CD8-positive, alpha-beta memory T cell (primary cell): ENCODE data around the gene KCNH6. TPM values are rescaled to one million over a fixed set of nuclear protein-coding genes. Genes with fewer than 3 reads are reported as not detected.

ENCODE experiments used
- CTCF ChIA-PET: fragments of 350-600 bp; sonication (Branson Sonifier 250); formaldehyde crosslinking; loops from one replicate; lab custom pipeline; 2021; ENCODE audit warnings: antibody characterized with exemption; lab: Charles Lee
- POLR2A ChIA-PET: fragments of 350-600 bp; sonication (Branson Sonifier 250); formaldehyde crosslinking; loops from one replicate; lab custom pipeline; 2021; ENCODE audit warnings: antibody characterized with exemption; lab: Charles Lee
- DNase-seq, 5 donors: peaks; one replicate each; pipeline versions ENCODE4 v3.0.0 to v3.0.0-alpha.2; 2020 to 2022; ENCODE audit warnings: mixed read lengths in 1 of 5
- H3K27ac ChIP-seq: one replicate; pipeline ENCODE4 v1.7.0; 2013; ENCODE audit warnings: low read depth, mild to moderate bottlenecking, low read length, moderate library complexity
- H3K27me3 ChIP-seq: 2 replicates; pipeline ENCODE4 v1.7.0; 2013; ENCODE audit warnings: low read length, mild to moderate bottlenecking; ENCODE audit not compliant: insufficient read depth, poor library complexity, severe bottlenecking
- H3K36me3 ChIP-seq: 2 replicates; pipeline ENCODE4 v1.7.0; 2013; ENCODE audit warnings: mild to moderate bottlenecking, low read length, moderate library complexity; ENCODE audit not compliant: insufficient read depth
- H3K4me1 ChIP-seq: 2 replicates; pipeline ENCODE4 v1.7.0; 2013; ENCODE audit warnings: mild to moderate bottlenecking, low read length, moderate library complexity; ENCODE audit not compliant: insufficient read depth
- H3K4me3 ChIP-seq: 2 replicates; pipeline ENCODE4 v1.7.0; 2013; ENCODE audit warnings: mild to moderate bottlenecking, low read length
- H3K9me3 ChIP-seq: 2 replicates; pipeline ENCODE4 v1.7.0; 2013; ENCODE audit warnings: mild to moderate bottlenecking, low read length
- H3K27ac Mint-ChIP-seq, 8 donors: one replicate each; pipeline ENCODE4 v1.8.0; 2020 to 2021; ENCODE audit warnings: mixed read lengths in 8 of 8, mild to moderate bottlenecking in 6 of 8, inconsistent platforms in 3 of 8, moderate library complexity in 3 of 8
- H3K27me3 Mint-ChIP-seq, 2 donors: one replicate each; pipeline ENCODE4 v1.8.0; 2020 to 2021; ENCODE audit warnings: mixed read lengths in 2 of 2, mild to moderate bottlenecking in 1 of 2, moderate library complexity in 1 of 2
- H3K36me3 Mint-ChIP-seq, 3 donors: one replicate each; pipeline ENCODE4 v1.8.0; 2020 to 2021; ENCODE audit warnings: mixed read lengths in 3 of 3, inconsistent platforms in 1 of 3, mild to moderate bottlenecking in 1 of 3
- H3K4me1 Mint-ChIP-seq, 3 donors: one replicate each; pipeline ENCODE4 v1.8.0; 2020 to 2021; ENCODE audit warnings: mixed read lengths in 3 of 3, inconsistent platforms in 1 of 3, mild to moderate bottlenecking in 1 of 3
- H3K4me3 Mint-ChIP-seq, 7 donors: one replicate each; pipeline ENCODE4 v1.8.0; 2020 to 2021; ENCODE audit warnings: mixed read lengths in 7 of 7, mild to moderate bottlenecking in 6 of 7, moderate library complexity in 4 of 7, inconsistent platforms in 2 of 7
- H3K9me3 Mint-ChIP-seq, 5 donors: one replicate each; pipeline ENCODE4 v1.8.0; 2020 to 2022; ENCODE audit warnings: mixed read lengths in 5 of 5, mild to moderate bottlenecking in 3 of 5, moderate library complexity in 2 of 5, inconsistent platforms in 1 of 5
- polyA plus RNA-seq: library from polyadenylated mRNA; unstranded; fragments of 300-500 nt; fragmentation: Illumina TruSeq; gene quantifications from one replicate; pipeline ENCODE4 v1.2.3, GENCODE V29; 2021
- total RNA-seq, 2 experiments: library from RNA; stranded (reverse); gene quantifications; one replicate each; pipeline ENCODE4 v1.2.3, GENCODE V29; 2021

Gene KCNH6
- total and polyA plus RNA-seq, 3 experiments from 2014 or later: not detected

DNA sequence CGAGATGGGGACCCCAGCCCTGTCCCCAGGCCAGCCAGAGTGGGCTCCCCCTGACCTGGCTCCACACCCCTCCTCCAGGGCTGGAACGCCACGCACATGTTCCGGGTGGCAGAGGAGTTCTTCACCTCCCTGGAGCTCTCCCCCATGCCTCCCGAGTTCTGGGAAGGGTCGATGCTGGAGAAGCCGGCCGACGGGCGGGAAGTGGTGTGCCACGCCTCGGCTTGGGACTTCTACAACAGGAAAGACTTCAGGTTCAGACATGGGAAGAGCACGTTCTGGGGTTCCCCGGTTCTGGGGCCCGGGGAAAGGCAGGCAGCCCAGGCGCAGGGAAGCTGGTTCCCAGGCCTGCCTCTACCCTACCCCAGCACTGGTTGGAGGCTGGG is 41.7 kb upstream of the KCNH6 start:
- no peaks in the 10 kb centered on the region for H3K36me3 ChIP-seq
- Mint-ChIP-seq H3K4me1 (peaks cover 12 to 18% (median 14%) of the 10 kb centered on the region in 3 donors), H3K27me3 (peaks cover 4% of the 10 kb centered on the region in 2 donors), H3K4me3 (no peak overlapping the region), H3K9me3 (peaks cover 0 to 2% (median 0%) of the 10 kb centered on the region in 5 donors), H3K27ac (no peak overlapping the region), H3K36me3 (peaks cover 0 to 19% (median 0%) of the 10 kb centered on the region in 3 donors)
- DNase-seq: no peak
- no peaks in the 10 kb centered on the region for H3K9me3 ChIP-seq
- ChIA-PET POLR2A (no interaction called here), CTCF (interaction anchor here (1.0 to 9.6 kb wide), 4 partner anchors 41 to 131 kb away, joined by 3 to 206 read pairs (median 26); no protein-coding TSS in a partner anchor)
- H3K27me3 ChIP-seq: peaks cover 7% of the 10 kb centered on the region
- H3K4me1 ChIP-seq: peaks cover 14% of the 10 kb centered on the region
- no peak overlapping the region for H3K27ac ChIP-seq
- H3K4me3 ChIP-seq: no peak overlapping the region

GRCh38 chr17:63482509-63482908 is 40.6 kb upstream of the KCNH6 start:
- H3K27me3 Mint-ChIP-seq: peaks cover 4% of the 10 kb centered on the region in 2 donors
- Histone ChIP-seq H3K4me1 (peaks cover 13% of the 10 kb centered on the region), H3K4me3 (no peak overlapping the region), H3K36me3 (no peaks in the 10 kb centered on the region), H3K27ac (no peak overlapping the region), H3K27me3 (peaks cover 7% of the 10 kb centered on the region), H3K9me3 (no peaks in the 10 kb centered on the region)
- CTCF ChIA-PET: interaction anchor here (1.0 to 9.6 kb wide), 3 partner anchors 54 to 130 kb away, joined by 3 to 206 read pairs (median 4); no protein-coding TSS in a partner anchor
- H3K9me3 Mint-ChIP-seq: peaks cover 0 to 2% (median 0%) of the 10 kb centered on the region in 5 donors
- peaks cover 11 to 17% (median 14%) of the 10 kb centered on the region in 3 donors for H3K4me1 Mint-ChIP-seq
- POLR2A ChIA-PET: interaction anchor here (0.6 kb wide), 1 partner anchor 365 kb away, joined by 3 read pairs; no protein-coding TSS in a partner anchor
- H3K36me3 Mint-ChIP-seq: peaks cover 0 to 21% (median 0%) of the 10 kb centered on the region in 3 donors
- peak overlapping the region in 1 of 7 donors; percentile 54 for H3K4me3 Mint-ChIP-seq
- peak in 1 of 5 donors; percentile 38 for DNase-seq
- H3K27ac Mint-ChIP-seq: no peak overlapping the region

DNA sequence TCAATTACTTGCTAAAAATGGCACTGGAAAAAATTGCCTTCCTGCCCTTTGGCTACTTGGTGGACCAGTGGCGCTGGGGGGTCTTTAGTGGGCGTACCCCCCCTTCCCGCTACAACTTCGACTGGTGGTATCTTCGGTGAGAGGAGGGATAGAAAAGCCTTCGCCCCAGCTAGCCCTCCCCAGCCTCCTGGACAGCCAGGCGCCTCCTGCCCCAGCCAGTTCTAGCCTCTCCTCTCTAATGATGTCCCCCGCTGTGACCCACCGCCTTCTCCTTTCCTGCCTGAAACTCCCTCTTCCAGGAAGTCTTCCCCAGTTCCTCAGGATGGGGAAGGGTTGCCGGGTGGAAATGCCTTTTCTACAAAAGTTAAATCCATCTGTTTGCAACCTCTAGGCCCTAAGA is 40.1 kb upstream of the KCNH6 start:
- Mint-ChIP-seq H3K27ac (no peak overlapping the region), H3K4me3 (no peak overlapping the region), H3K4me1 (peaks cover 7 to 11% (median 9%) of the 10 kb centered on the region in 3 donors), H3K9me3 (peaks cover 0 to 2% (median 0%) of the 10 kb centered on the region in 5 donors), H3K27me3 (peaks cover 4 to 5% of the 10 kb centered on the region in 2 donors), H3K36me3 (peaks cover 0 to 22% (median 0%) of the 10 kb centered on the region in 3 donors)
- Histone ChIP-seq H3K27me3 (peaks cover 7% of the 10 kb centered on the region), H3K9me3 (no peaks in the 10 kb centered on the region), H3K4me1 (peaks cover 7% of the 10 kb centered on the region), H3K27ac (no peak overlapping the region), H3K4me3 (no peak overlapping the region), H3K36me3 (no peaks in the 10 kb centered on the region)
- peak in 1 of 5 donors; percentile 43 for DNase-seq
- POLR2A ChIA-PET: no interaction called here
- CTCF ChIA-PET: interaction anchor here (0.8 to 1.5 kb wide), 3 partner anchors 12 to 77 kb away, joined by 3 read pairs; no protein-coding TSS in a partner anchor

- H3K9me3 ChIP-seq: no peaks in the 10 kb centered on the region
- ChIA-PET CTCF (interaction anchor here (0.8 to 1.3 kb wide), 3 partner anchors 13 to 59 kb away, joined by 3 read pairs; no protein-coding TSS in a partner anchor), POLR2A (no interaction called here)
- Mint-ChIP-seq H3K36me3 (peaks cover 0 to 24% (median 0%) of the 10 kb centered on the region in 3 donors), H3K4me1 (peaks cover 3% of the 10 kb centered on the region in 3 donors), H3K9me3 (no peaks in the 10 kb centered on the region), H3K4me3 (no peak overlapping the region), H3K27ac (peak overlapping the region in 1 of 8 donors; percentile 33), H3K27me3 (peaks cover 2 to 3% of the 10 kb centered on the region in 2 donors)
- H3K27me3 ChIP-seq: no peaks in the 10 kb centered on the region
- H3K27ac ChIP-seq: no peak overlapping the region
- H3K4me3 ChIP-seq: no peak overlapping the region
- no peaks in the 10 kb centered on the region for H3K36me3 ChIP-seq
- H3K4me1 ChIP-seq: no peaks in the 10 kb centered on the region
- peak in 1 of 5 donors; percentile 23 for DNase-seq
Observed at GRCh38 chr17:63483655-63484575, 39.2 kb upstream of the KCNH6 start.

GRCh38 chr17:63486317-63487013 is 36.7 kb upstream of the KCNH6 start:
- Histone ChIP-seq H3K4me3 (no peak overlapping the region), H3K4me1 (no peaks in the 10 kb centered on the region), H3K27ac (no peak overlapping the region), H3K27me3 (no peaks in the 10 kb centered on the region), H3K9me3 (no peaks in the 10 kb centered on the region), H3K36me3 (no peaks in the 10 kb centered on the region)
- H3K27ac Mint-ChIP-seq: peak overlapping the region in 1 of 8 donors; percentile 92
- peak in 1 of 5 donors; percentile 27 for DNase-seq
- H3K36me3 Mint-ChIP-seq: peaks cover 0 to 24% (median 0%) of the 10 kb centered on the region in 3 donors
- CTCF ChIA-PET: interaction anchor here (0.8 to 1.7 kb wide), 2 partner anchors 7 to 125 kb away, joined by 3 to 5 read pairs; no protein-coding TSS in a partner anchor
- no peaks in the 10 kb centered on the region for H3K4me1 Mint-ChIP-seq
- POLR2A ChIA-PET: no interaction called here
- no peaks in the 10 kb centered on the region for H3K9me3 Mint-ChIP-seq
- peaks cover 0 to 3% of the 10 kb centered on the region in 2 donors for H3K27me3 Mint-ChIP-seq
- H3K4me3 Mint-ChIP-seq: peak overlapping the region in 1 of 7 donors; percentile 57

- peaks cover 0 to 3% of the 10 kb centered on the region in 2 donors for H3K27me3 Mint-ChIP-seq
- ChIA-PET CTCF (interaction anchor here (0.8 to 1.7 kb wide), 3 partner anchors 8 to 125 kb away, joined by 3 to 5 read pairs (median 5); no protein-coding TSS in a partner anchor), POLR2A (no interaction called here)
- H3K27ac ChIP-seq: no peak overlapping the region
- H3K36me3 ChIP-seq: no peaks in the 10 kb centered on the region
- H3K4me1 ChIP-seq: no peaks in the 10 kb centered on the region
- DNase-seq: peak in 1 of 5 donors; percentile 26
- H3K9me3 Mint-ChIP-seq: no peaks in the 10 kb centered on the region
- H3K4me3 ChIP-seq: no peak overlapping the region
- peaks cover 0 to 24% (median 0%) of the 10 kb centered on the region in 3 donors for H3K36me3 Mint-ChIP-seq
- H3K27ac Mint-ChIP-seq: peak overlapping the region in 1 of 8 donors; percentile 63
- no peaks in the 10 kb centered on the region for H3K27me3 ChIP-seq
- H3K4me1 Mint-ChIP-seq: no peaks in the 10 kb centered on the region
- H3K4me3 Mint-ChIP-seq: no peak overlapping the region
- H3K9me3 ChIP-seq: no peaks in the 10 kb centered on the region
Observed at GRCh38 chr17:63487014-63487339, 36.2 kb upstream of the KCNH6 start.

DNA sequence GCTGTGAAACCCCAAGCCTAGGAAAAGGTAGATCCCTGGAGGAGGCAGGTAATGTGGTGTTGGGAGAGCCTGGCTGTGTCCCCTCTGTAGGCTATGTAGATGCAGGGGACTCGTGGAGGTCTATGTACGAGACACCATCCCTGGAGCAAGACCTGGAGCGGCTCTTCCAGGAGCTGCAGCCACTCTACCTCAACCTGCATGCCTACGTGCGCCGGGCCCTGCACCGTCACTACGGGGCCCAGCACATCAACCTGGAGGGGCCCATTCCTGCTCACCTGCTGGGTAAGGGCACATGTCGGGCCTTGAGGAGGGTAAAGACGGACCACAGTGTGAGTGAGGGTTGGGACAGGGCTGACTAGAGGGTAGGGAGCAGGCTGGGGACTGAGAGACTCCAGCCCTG is 34.3 kb upstream of the KCNH6 start:
- Mint-ChIP-seq H3K4me3 (no peak overlapping the region), H3K9me3 (no peaks in the 10 kb centered on the region), H3K27me3 (peaks cover 0 to 3% of the 10 kb centered on the region in 2 donors), H3K4me1 (no peaks in the 10 kb centered on the region), H3K27ac (no peak overlapping the region), H3K36me3 (peaks cover 0 to 11% (median 0%) of the 10 kb centered on the region in 3 donors)
- Histone ChIP-seq H3K4me3 (no peak overlapping the region), H3K27me3 (no peaks in the 10 kb centered on the region), H3K27ac (no peak overlapping the region), H3K4me1 (no peaks in the 10 kb centered on the region), H3K9me3 (no peaks in the 10 kb centered on the region), H3K36me3 (no peaks in the 10 kb centered on the region)
- ChIA-PET CTCF (interaction anchor here (1.7 kb wide), 1 partner anchor 54 kb away, joined by 5 read pairs; no protein-coding TSS in a partner anchor), POLR2A (no interaction called here)
- peak in 1 of 5 donors; percentile 26 for DNase-seq
